HG03432 (cell line): ENCODE data around the gene RBFOX2.

Experiments used
- ATAC-seq: cut with Tn5 transposase; IDR thresholded peaks from one replicate; pipeline ENCODE4 v1.9.1; 2021; ENCODE audit warnings: mild to moderate bottlenecking, moderate library complexity; ENCODE audit not compliant: unreplicated experiment

The RBFOX2 gene

DNA sequence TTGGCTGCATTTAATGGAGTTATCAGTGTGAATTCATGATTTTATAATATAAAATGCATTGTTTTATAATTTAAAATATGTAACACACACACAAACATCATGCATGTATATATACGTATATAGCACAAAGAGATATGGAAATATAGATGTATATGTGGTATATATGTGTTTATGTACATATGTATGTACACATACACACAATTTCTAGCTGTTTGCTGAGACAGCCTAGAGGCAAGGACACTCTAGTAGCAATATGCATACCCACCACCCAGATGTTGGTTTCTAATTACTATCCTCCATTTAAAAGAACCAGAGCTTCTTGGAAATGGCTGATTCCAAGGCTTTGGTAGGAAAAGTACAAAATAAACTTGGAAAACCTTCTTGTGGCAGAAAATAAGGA lies 50.4 kb downstream of the RBFOX2 start:
- ATAC-seq: no peak

- no peak for ATAC-seq
Observed at GRCh38 chr22:35977136-35977535, 51.5 kb downstream of the RBFOX2 start.

DNA sequence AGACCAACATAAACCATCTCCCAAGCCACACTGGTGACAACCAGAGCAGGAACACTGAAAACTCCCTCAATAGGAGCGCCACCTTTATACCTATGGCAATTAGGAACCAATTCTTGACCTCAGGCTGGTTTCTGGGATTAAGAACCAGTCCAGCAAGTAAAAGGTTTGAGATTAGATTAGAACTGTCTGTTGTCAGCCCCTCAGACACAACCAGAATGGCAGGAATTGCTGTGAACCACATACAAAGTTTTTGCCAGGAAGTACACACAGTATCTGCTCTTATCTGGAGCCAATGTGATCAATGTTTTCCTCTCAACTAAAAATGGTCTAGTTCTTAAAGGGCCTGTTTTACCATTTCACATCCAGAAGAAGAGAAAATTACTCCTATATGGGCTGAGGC lies 55.2 kb downstream of the RBFOX2 start:
- no peak for ATAC-seq

- no peak for ATAC-seq
Observed at GRCh38 chr22:35972559-35972958, 56.1 kb downstream of the RBFOX2 start.

DNA sequence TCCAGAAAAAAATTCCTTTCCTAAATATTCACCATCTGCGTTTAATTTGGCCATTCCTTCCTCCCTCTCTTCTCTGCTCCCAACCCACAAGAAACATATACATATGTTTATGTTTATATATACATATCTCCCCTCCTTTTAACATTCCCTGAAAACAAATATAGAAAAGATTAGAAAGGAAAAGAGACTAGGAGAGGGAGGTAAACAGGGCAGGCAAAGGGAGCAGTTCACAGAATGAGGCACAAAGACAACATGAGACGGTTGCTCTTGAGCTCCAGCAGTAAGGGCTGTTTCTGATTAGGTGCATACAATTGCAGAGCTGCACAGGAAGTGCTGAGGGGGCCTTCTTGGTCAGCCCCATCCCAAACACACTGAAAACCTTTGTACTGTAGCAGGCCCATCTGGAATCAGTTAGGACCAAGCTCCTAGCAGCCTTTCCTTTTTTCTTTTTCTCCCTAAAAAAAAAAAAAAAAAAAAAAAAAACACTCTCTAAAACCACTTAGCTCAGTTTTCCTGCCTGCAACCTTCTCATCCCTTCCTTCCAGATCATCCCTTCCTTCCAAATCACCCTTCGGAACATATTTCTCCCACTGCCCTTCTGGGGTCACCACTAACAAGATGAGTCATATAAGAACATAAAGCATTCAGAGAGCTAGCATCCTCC lies 57.0 kb downstream of the RBFOX2 start:
- ATAC-seq: no peak

DNA sequence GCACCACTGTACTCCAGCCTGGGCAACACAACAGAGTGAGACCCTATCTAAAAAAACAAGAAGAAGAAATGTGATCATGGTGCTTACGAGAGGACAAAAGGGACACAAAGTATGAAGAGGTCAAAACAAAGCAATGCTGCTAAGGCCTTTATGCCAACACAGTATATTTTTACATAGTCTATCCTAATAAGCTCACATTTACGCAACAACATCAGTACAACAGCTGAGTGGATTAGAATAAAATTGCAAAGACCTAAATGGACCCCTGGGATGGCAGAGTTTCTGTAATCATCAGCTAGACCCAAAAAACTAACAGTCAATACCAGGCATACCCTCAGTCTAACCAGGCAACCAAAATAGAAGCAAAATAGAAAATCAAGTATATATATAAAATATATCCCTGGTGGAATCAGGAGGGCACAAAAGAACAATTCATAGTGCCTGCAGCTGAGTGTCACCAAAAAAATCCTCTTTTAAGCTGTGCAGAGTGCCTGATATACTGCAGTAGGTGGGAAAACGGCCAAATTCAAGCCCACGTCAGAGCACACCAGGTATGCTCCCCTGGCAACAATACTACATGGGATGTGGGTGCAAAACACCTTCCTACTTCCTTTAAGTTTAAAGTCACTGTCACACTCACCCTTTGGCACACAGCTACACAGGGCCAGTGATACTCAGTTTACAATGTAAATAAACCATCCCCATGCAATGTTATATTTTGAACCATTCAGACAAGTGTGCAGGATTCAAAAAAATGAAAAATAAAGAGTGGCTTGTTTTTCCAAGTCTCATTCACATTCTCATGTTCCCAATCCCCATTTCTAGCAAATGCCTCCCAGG lies 57.8 kb downstream of the RBFOX2 start:
- ATAC-seq: no peak

- no peak for ATAC-seq
Observed at GRCh38 chr22:35967046-35967397, 61.6 kb downstream of the RBFOX2 start.

DNA sequence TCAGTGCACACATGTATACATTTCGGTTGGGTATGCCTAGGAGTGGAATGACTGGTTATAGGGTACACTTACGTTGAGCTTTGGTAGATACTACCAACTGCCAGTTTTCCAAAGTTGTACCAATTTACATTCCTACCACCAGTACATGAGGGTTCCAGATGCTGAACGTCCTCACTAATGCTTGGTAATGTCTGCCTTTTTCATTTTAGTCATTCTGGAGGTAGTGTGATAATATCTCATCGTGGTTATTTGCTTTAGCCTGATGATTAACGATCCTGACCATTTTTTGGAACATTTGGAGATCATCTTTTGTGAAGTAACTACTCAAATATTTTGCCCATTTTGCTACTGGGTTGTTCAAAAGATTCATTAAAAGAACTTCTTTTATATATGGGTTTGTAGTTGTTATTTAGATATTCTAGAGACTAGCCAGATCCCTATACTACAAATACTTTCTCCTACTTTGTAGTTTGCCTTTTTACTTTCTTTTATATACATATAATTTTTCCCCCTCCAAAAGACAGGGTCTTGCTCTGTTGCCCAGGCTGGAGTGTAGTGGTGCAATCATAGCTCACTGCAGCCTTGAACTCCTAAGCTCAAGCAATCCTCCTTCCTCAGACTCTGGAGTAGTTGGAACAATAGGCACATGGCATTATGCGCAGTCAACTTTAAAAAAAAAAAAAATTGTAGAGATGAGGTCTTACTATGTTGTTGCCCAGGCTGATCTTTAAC lies 62.1 kb downstream of the RBFOX2 start:
- no peak for ATAC-seq

DNA sequence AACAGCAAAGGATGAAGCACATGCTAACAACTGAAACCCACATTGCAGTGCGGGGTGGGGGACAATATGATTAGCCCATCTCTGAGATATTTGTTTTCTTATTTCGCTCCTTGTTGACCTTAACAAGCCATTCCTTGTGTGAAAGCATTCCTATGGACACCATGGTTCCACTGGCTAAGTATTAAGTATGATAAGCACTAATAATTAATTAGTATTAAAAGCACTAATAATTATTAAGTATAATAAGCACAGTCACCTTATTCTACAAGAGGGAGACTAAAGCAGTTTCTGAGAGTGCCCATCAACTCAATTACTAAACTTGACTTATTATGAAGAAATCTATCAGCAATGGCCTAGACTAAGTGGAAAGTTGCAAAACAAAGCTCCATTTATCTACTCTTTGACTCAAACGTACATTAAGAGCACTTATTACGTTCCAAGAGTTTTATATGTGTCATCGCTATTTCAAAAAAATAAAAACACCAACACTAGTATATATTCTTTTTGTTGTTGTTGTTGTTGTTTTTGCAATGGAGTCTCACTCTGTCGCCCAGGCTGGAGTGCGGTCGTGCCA lies 65.3 kb downstream of the RBFOX2 start:
- no peak for ATAC-seq

DNA sequence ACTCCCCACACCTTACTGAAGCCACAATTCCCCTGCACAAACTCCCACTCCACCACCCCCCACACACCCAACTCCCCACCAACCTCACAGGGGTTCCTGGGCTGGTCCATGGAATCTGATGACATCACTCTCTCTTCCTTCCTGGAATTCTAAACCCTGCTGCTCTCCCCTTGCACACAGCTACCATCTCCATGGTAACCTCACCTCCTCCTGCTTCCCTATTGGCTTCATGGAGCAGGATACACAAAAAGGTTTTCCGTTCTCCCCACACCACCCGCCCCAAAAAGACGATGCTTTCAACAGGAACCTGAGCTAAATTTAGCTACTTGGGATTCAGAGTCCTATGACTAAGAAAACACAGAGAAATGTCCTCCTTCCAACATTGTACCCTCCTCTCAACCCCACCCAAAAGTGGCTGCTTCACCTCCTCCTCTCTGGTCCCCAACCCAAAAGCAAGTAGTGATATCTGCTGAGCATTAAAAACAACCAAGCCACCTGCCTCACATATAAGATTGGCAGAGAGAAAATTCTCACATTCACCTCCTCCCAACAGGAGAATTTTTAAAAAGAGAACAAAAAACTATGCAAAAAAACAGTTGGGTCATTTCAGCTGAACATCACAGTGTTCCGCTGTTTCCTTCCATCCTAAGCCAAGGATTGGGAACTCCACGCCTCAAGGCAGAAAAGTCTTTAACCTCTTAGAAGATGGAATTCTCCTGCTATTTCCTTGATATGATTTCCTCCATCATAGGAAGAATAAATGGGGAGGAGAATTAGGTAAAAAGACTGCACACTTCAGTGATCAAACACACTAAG lies 66.9 kb downstream of the RBFOX2 start:
- ATAC-seq: no peak

GRCh38 chr22:35960854-35961253 lies 67.8 kb downstream of the RBFOX2 start:
- ATAC-seq: no peak

GRCh38 chr22:35959121-35959800 lies 69.4 kb downstream of the RBFOX2 start:
- ATAC-seq: no peak

GRCh38 chr22:35958334-35958733 lies 70.3 kb downstream of the RBFOX2 start:
- ATAC-seq: no peak

GRCh38 chr22:35957589-35957988 lies 71.0 kb downstream of the RBFOX2 start:
- ATAC-seq: no peak

- no peak for ATAC-seq
Observed at GRCh38 chr22:35956850-35957249, 71.8 kb downstream of the RBFOX2 start.

DNA sequence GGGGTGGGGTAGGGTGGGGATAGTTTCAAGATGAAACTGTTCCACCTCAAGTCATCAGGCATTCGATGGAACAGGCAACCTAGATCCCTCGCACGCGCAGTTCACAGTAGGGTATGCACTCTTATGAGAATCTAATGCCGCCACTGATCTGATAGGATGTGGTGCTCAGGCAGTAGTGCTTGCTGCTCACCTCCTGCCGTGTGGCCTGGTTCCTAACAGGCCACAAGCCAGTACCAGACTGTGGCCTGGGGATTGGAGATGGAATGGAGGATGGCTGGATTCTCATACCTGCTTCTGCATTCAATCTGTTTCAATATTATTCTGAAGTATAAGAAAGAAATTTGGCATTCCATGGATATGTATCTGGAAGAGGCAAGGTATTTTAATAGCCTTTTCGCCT lies 73.1 kb downstream of the RBFOX2 start:
- no peak for ATAC-seq

DNA sequence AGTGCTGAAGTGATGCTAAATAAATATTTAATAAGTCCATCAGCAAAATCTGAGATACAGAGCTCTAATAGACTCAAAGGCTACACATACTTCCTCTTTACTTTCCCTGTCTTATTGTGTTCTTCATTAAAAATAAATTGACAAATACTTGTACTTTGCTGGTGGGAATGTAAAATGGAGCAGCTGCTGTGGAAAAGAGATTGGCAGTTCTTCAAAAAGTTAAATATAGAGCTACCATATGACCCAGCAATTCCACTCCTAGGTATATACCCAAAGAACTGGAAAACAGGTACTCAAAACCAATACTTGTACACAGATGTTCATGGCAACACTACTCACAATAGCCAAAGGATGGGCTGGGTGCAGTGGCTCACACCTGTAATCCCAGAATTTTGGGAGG lies 76.0 kb downstream of the RBFOX2 start:
- no peak for ATAC-seq

- no peak for ATAC-seq
Observed at GRCh38 chr22:35950262-35950661, 78.4 kb downstream of the RBFOX2 start.

DNA sequence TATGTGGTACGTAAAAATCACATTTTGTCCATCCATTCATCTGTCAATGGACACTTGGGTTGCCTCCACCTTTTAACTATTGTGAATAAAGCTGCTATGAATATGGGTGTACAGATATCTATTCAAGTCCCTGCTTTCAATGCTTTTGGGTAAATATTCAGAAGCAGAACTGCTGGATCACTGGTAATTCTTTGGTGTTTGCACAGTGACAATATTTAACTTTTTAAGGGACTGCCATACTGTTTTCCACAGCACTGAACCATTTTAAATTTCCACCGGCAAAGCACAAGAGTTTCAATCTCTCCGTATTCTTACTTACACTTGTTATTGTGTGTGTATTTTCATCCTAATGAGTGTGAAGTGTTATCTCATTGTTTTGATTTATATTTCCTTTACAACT lies 79.4 kb downstream of the RBFOX2 start:
- ATAC-seq: no peak

DNA sequence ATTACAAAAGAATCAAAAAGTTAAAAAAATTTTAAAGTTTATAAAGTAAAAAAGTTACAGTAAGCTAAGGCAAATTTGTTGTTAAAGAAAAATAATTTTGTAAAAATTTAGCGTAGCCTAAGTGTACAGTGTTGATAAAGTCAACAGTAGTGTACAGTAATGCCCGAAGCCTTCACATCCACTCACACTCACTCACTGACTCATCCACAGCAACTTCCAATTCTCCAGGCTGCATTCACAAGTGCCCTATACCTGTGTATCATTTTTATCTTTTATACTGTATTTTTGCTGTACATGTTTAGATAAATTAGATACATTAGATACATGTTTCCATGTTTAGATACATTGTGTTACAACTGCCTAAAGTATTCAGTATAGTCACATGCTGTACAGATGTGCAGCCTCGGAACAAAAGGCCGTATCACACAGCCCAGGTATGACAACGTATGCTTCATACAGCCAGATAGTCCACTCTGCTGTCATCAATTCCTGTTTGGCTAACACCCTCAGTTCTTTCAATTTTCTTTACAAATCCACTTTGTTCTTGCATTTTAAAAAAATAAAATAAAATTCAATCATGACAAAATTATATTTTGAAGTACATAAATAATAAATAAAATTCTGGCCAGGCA lies 80.7 kb downstream of the RBFOX2 start:
- no peak for ATAC-seq
